Epithelial cell of esophagus (primary cell): ENCODE data around the gene KISS1.
A peak's percentile ranks its signal among the peaks of the same experiment; 100 is the strongest.

Experiments
- DNase-seq: peaks from one replicate; pipeline ENCODE4 v3.0.0; 2010; ENCODE audit warnings: low read depth
- H3K4me3 ChIP-seq: 2 replicates; pipeline ENCODE4 v1.5.1; 2011; ENCODE audit warnings: mild to moderate bottlenecking, low read length, control low read depth
- TF ChIP-seq, protein P1 (sequence below): IDR thresholded peaks from 2 replicates; pipeline ENCODE4 v1.5.1; 2011; ENCODE audit warnings: low read depth, mild to moderate bottlenecking, low read length, control low read depth, inconsistent platforms; ENCODE audit not compliant: insufficient read depth; ENCODE audit errors: missing control alignments

KISS1 gene

DNA sequence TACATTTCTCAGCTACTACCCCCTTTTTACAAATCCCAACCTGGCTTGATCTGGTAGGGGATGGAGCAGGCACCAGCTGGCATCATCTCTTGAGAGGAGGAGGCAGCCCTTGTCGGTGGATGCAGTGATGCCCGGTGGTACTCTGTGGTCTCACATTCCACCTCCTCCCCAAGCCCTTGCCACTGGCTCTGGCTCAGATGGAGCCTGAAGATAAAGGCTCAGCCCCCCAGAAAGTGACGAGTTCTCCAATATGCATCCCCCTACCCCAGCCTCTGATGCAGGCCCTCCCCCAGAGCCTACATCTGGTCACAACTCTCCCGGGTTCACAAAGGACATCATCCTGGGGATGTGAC lies 21.3 kb upstream of the KISS1 start:
- TF ChIP-seq, protein P1, sequence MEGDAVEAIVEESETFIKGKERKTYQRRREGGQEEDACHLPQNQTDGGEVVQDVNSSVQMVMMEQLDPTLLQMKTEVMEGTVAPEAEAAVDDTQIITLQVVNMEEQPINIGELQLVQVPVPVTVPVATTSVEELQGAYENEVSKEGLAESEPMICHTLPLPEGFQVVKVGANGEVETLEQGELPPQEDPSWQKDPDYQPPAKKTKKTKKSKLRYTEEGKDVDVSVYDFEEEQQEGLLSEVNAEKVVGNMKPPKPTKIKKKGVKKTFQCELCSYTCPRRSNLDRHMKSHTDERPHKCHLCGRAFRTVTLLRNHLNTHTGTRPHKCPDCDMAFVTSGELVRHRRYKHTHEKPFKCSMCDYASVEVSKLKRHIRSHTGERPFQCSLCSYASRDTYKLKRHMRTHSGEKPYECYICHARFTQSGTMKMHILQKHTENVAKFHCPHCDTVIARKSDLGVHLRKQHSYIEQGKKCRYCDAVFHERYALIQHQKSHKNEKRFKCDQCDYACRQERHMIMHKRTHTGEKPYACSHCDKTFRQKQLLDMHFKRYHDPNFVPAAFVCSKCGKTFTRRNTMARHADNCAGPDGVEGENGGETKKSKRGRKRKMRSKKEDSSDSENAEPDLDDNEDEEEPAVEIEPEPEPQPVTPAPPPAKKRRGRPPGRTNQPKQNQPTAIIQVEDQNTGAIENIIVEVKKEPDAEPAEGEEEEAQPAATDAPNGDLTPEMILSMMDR: no peak
- no peak overlapping the region for H3K4me3 ChIP-seq
- no peak for DNase-seq

DNA sequence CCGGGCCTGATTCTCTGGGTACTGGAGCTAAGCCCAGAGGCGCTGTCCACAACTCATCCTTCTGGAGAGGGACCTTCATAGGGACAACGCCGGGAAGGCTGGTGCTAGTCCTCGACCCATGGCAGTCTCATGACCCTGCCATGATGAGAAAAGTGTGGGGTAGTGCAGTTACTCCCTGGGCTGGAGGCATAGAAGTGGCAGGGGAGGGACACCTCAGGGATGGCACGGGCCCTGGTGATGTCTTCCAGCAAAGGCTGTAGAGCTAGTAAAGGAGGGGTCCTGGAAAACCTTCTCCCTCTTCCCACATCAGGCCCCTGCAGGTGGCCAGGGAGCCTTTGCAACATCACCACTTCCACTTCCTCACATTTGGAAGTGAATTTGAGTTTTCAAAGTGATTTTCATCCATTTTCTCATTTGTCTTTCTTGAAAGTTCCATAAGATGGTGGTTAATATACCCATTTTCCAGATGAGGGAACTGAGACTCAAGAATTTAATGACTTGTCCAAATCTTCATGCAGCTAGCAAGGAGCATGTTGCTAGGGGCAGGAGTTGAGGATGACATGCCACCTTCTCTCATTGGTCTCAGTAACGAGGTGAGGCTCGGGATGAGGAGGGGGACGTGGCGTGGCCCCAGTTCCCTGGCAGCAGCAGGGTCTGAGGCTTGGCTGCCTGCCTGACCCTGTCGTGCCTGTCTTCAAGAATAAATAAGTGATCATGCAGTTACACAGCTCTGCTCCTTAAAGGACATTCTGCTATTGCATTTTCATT lies 20.8 kb upstream of the KISS1 start:
- H3K4me3 ChIP-seq: no peak overlapping the region
- no peak for DNase-seq
- TF ChIP-seq, protein P1: no peak

DNA sequence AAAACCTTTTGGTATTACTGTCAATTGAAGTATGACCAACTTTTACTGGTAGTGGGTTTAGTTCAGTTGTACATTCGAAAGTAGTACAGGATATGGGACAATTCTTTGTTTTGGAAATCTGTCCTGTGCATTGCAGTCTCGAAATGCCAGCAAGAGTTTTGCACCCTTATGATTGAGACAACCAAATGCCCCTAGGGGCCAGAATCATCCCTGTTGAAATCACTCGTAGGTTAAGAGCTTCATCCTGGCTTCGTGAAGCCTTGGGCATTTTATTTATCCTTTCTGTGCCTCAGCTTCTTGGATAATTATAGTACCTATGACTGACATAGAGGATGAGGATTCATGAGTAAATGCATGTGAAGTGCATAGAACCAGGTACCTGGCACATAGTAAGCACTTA lies 19.9 kb upstream of the KISS1 start:
- no peak overlapping the region for H3K4me3 ChIP-seq
- TF ChIP-seq, protein P1: no peak
- no peak for DNase-seq

DNA sequence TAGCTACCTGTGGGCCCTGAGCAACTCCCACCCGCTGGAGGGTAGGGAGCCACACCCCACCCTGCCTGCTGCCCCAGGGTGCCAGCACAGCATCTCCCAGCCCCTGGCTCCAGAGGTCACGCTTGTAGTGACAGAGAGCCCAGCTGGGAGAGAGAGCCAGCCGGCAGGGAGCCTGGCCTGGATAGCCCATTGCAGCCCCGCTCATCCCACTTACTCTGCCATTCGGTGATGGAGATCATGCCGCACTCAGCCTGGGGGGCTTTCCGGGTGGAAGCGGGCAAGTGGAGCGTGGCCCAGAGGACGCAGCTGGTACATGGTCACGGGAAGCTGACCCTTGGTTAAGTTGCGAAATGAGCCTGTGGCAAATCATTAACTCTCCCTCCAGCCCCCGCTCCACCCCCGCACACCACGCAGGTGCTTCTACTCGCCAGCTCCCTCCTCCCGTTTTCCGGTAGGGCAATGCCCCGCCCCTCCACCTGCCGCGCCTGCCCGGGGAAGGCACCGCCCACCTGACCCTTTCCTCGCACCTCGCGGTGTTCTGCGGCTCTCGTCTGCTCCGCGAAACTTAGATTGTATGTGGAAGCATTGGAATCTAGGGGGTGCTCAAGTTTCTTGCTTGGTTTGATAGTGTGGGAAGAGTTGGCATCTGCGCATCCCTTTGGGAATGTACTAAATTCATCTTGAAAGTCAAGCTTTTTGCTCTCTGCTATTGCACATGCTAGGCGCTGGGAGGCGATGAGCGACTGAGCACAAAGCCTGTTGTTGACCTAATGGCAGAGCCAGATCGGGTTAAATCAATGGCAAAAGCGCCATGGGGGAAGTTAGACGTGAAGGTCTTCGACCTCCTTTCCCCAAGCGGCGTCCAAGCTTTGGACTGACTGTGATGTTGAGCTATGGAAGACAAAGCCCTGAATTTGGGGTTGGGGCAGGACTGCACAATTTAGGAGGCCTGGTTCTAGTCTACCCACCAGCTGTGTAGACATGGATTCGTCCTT lies 17.7 kb upstream of the KISS1 start, which contains the start of gene GOLT1A:
GOLT1A (minus strand) TSS at position 321 of the 995 bp plus-strand sequence; CDS start at position 239, 82 bp downstream.
- TF ChIP-seq, protein P1: peak; percentile 90
- DNase-seq: peak; percentile 79
- peak within 1 kb of the TSS; percentile 28 for H3K4me3 ChIP-seq

DNA sequence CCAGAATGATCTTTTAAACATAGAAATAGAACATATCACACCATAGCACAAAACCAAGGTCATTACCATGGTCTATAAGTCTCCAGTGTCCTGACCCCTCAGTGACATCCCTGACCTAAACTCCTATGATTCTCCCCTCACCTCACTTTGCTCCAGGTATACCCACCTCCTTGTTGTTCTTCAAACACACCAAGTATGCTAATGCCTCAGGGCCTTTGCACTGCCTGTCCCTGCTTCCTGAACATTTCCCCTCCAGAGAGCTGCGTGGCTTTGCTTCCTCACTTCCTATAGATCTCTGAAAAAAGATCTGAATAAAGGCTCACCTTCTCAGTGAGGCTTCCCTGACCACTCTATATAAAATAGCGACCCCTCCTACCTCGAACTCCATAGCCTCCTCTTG lies 16.4 kb upstream of the KISS1 start:
- no peak for DNase-seq
- TF ChIP-seq, protein P1: no peak
- no peak overlapping the region for H3K4me3 ChIP-seq

DNA sequence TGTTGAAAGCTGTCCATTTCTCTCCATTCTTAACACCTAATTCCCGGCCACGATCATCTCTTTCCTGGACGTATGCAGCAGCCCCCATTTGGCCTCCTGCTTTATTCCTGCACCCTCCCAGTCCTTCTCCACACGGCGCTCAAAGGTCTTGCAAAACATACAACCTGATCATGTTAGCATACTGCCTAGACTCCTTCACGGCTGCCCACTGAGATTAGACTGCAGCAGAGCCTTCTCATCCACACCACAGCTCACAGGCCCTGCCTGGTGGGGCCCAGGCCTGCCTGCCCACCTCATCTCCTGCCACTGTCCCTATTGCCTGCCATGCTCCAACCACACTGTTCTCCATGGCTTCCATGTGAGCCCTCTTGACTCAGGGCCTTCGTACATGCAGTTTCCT lies 14.8 kb upstream of the KISS1 start:
- no peak for DNase-seq
- H3K4me3 ChIP-seq: no peak overlapping the region
- TF ChIP-seq, protein P1: no peak
